SH-SY5Y (cell line): Measurements from ENCODE around the gene MCM8.

Source experiments
- GATA2 ChIP-seq: IDR thresholded peaks from 2 replicates; pipeline ENCODE4 v1.6.1; 2011; ENCODE audit warnings: mild to moderate bottlenecking, low read depth, low read length
- GATA3 ChIP-seq: IDR thresholded peaks from 2 replicates; pipeline ENCODE4 v1.6.1; 2011; ENCODE audit warnings: low read depth, mild to moderate bottlenecking, low read length, moderate library complexity

GRCh38 chr20:5932796-5933195, 17.7 kb upstream of the MCM8 start:
- TF ChIP-seq GATA2 (no peak), GATA3 (no peak)
